Cardiac fibroblast (primary cell): Measurements from ENCODE around the gene SEMA6A.

Source experiments
- DNase-seq, 2 donors: peaks; one replicate each; pipeline versions ENCODE4 v3.0.0 to v3.0.0-alpha.2; 2010; ENCODE audit warnings: low read depth in 2 of 2
- H3K4me3 ChIP-seq, 2 donors: replicated peaks in 1 of 2; 1 replicate in 1 of 2; 2 replicates in 1 of 2; pipeline ENCODE4 v1.5.1; 2011; ENCODE audit warnings: low read depth in 2 of 2, low read length in 2 of 2, mild to moderate bottlenecking in 2 of 2, moderate library complexity in 1 of 2
- CTCF ChIP-seq: IDR thresholded peaks from one replicate; pipeline ENCODE4 v1.5.1; 2011; ENCODE audit warnings: low read depth, mild to moderate bottlenecking, low read length, inconsistent platforms

The SEMA6A gene

GRCh38 chr5:116492776-116493175 is 81.8 kb downstream of the SEMA6A start:
- TF ChIP-seq CTCF = no peak

GRCh38 chr5:116492016-116492623 is 82.5 kb downstream of the SEMA6A start:
- H3K4me3 ChIP-seq = no peak overlapping the region
- TF ChIP-seq CTCF = no peak
- peak; percentile 92 to 96 for DNase-seq

More at GRCh38 chr5:116492776-116493175, 81.8 kb downstream of the SEMA6A start:
- no peak overlapping the region for H3K4me3 ChIP-seq
- peak in 1 of 2 donors; percentile 7 for DNase-seq

GRCh38 chr5:116488356-116489041 is 86.1 kb downstream of the SEMA6A start:
- DNase-seq = no peak

GRCh38 chr5:116487045-116487444 is 87.6 kb downstream of the SEMA6A start:
- TF ChIP-seq CTCF = no peak
- H3K4me3 ChIP-seq = no peak overlapping the region
- DNase-seq = no peak

More at GRCh38 chr5:116488356-116489041, 86.1 kb downstream of the SEMA6A start:
- H3K4me3 ChIP-seq = no peak overlapping the region
- no peak for TF ChIP-seq CTCF

- no peak for TF ChIP-seq CTCF
- no peak overlapping the region for H3K4me3 ChIP-seq
- no peak for DNase-seq
Measured at GRCh38 chr5:116486588-116486987, 88.0 kb downstream of the SEMA6A start.

GRCh38 chr5:116484645-116485044 is 90.0 kb downstream of the SEMA6A start:
- no peak for TF ChIP-seq CTCF
- DNase-seq = no peak

GRCh38 chr5:116482394-116482793 is 92.2 kb downstream of the SEMA6A start:
- DNase-seq = peak; percentile 30 to 58
- no peak for TF ChIP-seq CTCF
- no peak overlapping the region for H3K4me3 ChIP-seq

More at GRCh38 chr5:116484645-116485044, 90.0 kb downstream of the SEMA6A start:
- H3K4me3 ChIP-seq = no peak overlapping the region
